Mucosa of rectum (tissue), 2 donors: ENCODE results near the gene NTN4.
"Not testable (repeated sequence)": the region's sequence is repeated elsewhere in the genome, so short reads cannot be mapped to it uniquely, and the experiment has no call there.

Experiments
- H3K27ac ChIP-seq, 2 donors: one replicate each; pipeline ENCODE4 v1.7.0; 2013; ENCODE audit warnings: inconsistent platforms in 2 of 2, low read depth in 2 of 2, low read length in 2 of 2
- H3K27me3 ChIP-seq, 2 donors: one replicate each; pipeline ENCODE4 v1.7.0; 2013; ENCODE audit warnings: low read length in 2 of 2; ENCODE audit not compliant: control insufficient read depth in 2 of 2, insufficient read depth in 2 of 2
- H3K36me3 ChIP-seq, 2 donors: one replicate each; pipeline ENCODE4 v1.7.0; 2013; ENCODE audit warnings: low read length in 2 of 2; ENCODE audit not compliant: control insufficient read depth in 2 of 2, insufficient read depth in 2 of 2
- H3K4me1 ChIP-seq, 2 donors: one replicate each; pipeline ENCODE4 v1.7.0; 2013; ENCODE audit warnings: low read length in 2 of 2, mild to moderate bottlenecking in 1 of 2; ENCODE audit not compliant: control insufficient read depth in 2 of 2, insufficient read depth in 2 of 2
- H3K4me3 ChIP-seq, 2 donors: one replicate each; pipeline ENCODE4 v1.7.0; 2013; ENCODE audit warnings: low read length in 2 of 2
- H3K9ac ChIP-seq, 2 donors: one replicate each; pipeline ENCODE4 v1.7.0; 2013; ENCODE audit warnings: low read length in 2 of 2, low read depth in 1 of 2, mild to moderate bottlenecking in 1 of 2
- H3K9me3 ChIP-seq, 2 donors: one replicate each; pipeline ENCODE4 v1.7.0; 2013; ENCODE audit warnings: low read length in 2 of 2; ENCODE audit not compliant: control insufficient read depth in 2 of 2
- donor health status: healthy.
- donor health status: Normal muscosa, but diverticular disease.

Gene NTN4

GRCh38 chr12:95673576-95673975 is 117.0 kb downstream of the NTN4 start:
- Histone ChIP-seq H3K27me3 (no peaks in the 10 kb centered on the region), H3K9me3 (no peaks in the 10 kb centered on the region), H3K36me3 (no peaks in the 10 kb centered on the region), H3K4me3 (no peak overlapping the region), H3K9ac (no peak overlapping the region), H3K27ac (no peak overlapping the region), H3K4me1 (peaks cover 5 to 11% of the 10 kb centered on the region in 2 donors)

- peaks cover 10 to 11% of the 10 kb centered on the region in 2 donors for H3K4me1 ChIP-seq
- no peak overlapping the region for H3K27ac ChIP-seq
- H3K4me3 ChIP-seq: no peak overlapping the region
- H3K27me3 ChIP-seq: no peaks in the 10 kb centered on the region
- no peak overlapping the region for H3K9ac ChIP-seq
- H3K36me3 ChIP-seq: no peaks in the 10 kb centered on the region
- no peaks in the 10 kb centered on the region for H3K9me3 ChIP-seq
Measured at GRCh38 chr12:95672166-95672565, 118.4 kb downstream of the NTN4 start.

DNA sequence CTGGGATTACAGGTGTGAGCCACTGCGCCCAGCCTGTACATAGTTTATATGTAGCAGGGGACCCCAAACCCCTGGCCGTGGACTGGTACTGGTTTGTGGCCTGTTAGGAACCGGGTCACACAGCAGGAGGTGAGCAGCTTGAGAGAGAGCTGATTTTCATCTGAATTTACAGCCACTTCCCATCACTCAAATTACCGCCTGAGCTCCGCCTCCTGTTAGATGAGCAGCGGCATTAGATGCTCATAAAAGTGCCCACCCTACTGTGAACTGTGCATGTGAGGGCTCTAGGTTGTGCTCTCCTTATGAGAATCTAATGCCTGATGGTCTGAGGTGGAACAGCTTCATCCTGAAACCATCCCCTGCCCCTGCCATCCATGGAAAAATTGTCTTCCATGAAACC is 119.3 kb downstream of the NTN4 start:
- Histone ChIP-seq H3K9ac (no peak overlapping the region), H3K4me1 (peaks cover 10 to 11% of the 10 kb centered on the region in 2 donors), H3K4me3 (no peak overlapping the region), H3K27ac (no peak overlapping the region), H3K36me3 (no peaks in the 10 kb centered on the region), H3K27me3 (no peaks in the 10 kb centered on the region), H3K9me3 (no peaks in the 10 kb centered on the region)

DNA sequence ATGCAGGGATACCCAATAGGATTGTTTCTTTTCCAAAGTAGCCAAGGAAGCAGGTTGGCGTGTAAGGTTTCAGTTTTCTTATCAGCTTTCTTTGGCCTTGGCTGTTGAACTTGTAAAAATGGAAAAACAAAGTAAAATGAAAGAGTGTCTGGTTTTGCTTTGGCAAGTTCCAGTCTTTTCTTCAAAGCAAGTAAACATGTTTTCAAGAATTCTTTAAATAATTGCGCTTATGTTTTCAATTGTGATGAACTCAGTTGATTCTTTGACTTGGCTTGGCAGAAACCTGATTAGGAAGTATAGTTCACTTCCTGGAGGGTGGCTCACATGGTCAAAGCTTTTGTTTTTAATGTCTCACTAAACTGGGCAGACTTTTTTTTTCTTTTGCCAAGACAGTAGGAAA is 127.0 kb downstream of the NTN4 start:
- H3K9me3 ChIP-seq: no peaks in the 10 kb centered on the region
- H3K4me3 ChIP-seq: no peak overlapping the region
- H3K9ac ChIP-seq: no peak overlapping the region
- peaks cover 5 to 15% of the 10 kb centered on the region in 2 donors for H3K4me1 ChIP-seq
- peaks cover 0 to 3% of the 10 kb centered on the region in 2 donors for H3K36me3 ChIP-seq
- H3K27ac ChIP-seq: peak overlapping the region in 1 of 2 donors; percentile 65
- H3K27me3 ChIP-seq: no peaks in the 10 kb centered on the region

- no peak overlapping the region for H3K4me3 ChIP-seq
Measured at GRCh38 chr12:95661360-95661759, 129.2 kb downstream of the NTN4 start.

GRCh38 chr12:95658386-95658785 is 132.2 kb downstream of the NTN4 start:
- H3K4me1 ChIP-seq: peaks cover 0 to 17% of the 10 kb centered on the region in 2 donors
- no peaks in the 10 kb centered on the region for H3K9me3 ChIP-seq
- H3K27me3 ChIP-seq: no peaks in the 10 kb centered on the region
- H3K36me3 ChIP-seq: no peaks in the 10 kb centered on the region
- H3K27ac ChIP-seq: peak overlapping the region; percentile 79 to 85
- peak overlapping the region in 1 of 2 donors; percentile 34 for H3K9ac ChIP-seq
- H3K4me3 ChIP-seq: peak overlapping the region; percentile 23 to 37

More at GRCh38 chr12:95661360-95661759, 129.2 kb downstream of the NTN4 start:
- Histone ChIP-seq H3K4me1 (peaks cover 0 to 22% of the 10 kb centered on the region in 2 donors), H3K9ac (no peak overlapping the region), H3K36me3 (peaks cover 0 to 3% of the 10 kb centered on the region in 2 donors), H3K27ac (no peak overlapping the region), H3K9me3 (no peaks in the 10 kb centered on the region), H3K27me3 (no peaks in the 10 kb centered on the region)

DNA sequence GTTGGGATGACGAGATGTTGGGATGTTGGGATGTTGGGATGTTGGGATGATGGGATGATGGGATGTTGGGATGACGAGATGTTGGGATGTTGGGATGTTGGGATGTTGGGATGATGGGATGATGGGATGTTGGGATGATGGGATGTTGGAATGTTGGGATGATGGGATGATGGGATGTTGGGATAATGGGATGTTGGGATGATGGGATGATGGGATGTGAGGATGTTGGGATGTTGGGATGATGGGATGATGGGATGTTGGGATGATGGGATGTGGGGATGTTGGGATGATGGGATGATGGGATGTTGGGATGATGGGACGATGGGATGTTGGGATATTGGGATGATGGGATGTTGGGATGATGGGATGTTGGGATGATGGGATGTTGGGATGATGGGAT is 135.9 kb downstream of the NTN4 start:
- H3K27me3 ChIP-seq, H3K27ac ChIP-seq, H3K36me3 ChIP-seq, H3K4me3 ChIP-seq, H3K9ac ChIP-seq, H3K9me3 ChIP-seq: not testable (repeated sequence)
- peaks cover 0 to 17% of the 10 kb centered on the region in 2 donors for H3K4me1 ChIP-seq

DNA sequence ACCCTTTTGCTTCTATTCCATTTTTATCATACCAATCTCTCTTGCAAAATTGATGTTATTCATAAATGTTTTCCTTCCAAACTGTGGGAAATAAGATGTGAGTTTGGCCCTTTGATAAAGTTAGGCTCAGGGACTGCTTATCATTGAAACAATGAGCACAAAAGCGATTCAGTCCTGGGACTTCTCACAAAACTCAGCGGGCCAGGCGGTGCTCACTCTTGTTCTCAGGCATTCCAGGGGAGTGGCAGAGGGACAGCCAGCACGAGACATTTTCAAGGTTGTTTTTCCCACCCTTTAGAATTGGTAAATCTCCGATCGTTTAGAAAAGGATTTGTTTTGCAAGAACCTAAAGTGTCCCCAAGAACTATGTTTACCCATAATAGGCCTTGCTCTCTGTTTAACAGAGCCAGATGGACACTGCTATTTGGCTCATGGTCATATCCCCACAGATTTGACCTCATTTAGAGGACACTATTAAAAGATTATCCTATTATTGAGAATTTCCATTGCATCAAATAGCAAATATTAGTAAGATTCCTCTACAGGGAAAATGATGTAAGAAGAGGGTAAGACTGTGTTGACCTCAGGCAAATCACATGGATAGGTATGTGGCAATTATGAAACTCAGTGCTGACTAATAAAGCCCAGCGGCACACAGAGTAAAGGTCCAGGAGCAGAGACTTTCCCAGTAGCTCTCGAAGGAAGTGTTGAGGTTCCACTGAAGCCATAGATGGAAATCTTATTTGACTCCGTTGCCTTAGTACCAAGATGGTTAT is 136.6 kb downstream of the NTN4 start:
- Histone ChIP-seq H3K27ac (no peak overlapping the region), H3K36me3 (no peaks in the 10 kb centered on the region), H3K27me3 (no peaks in the 10 kb centered on the region), H3K9me3 (no peaks in the 10 kb centered on the region), H3K4me3 (no peak overlapping the region), H3K9ac (no peak overlapping the region), H3K4me1 (peaks cover 0 to 21% of the 10 kb centered on the region in 2 donors)

DNA sequence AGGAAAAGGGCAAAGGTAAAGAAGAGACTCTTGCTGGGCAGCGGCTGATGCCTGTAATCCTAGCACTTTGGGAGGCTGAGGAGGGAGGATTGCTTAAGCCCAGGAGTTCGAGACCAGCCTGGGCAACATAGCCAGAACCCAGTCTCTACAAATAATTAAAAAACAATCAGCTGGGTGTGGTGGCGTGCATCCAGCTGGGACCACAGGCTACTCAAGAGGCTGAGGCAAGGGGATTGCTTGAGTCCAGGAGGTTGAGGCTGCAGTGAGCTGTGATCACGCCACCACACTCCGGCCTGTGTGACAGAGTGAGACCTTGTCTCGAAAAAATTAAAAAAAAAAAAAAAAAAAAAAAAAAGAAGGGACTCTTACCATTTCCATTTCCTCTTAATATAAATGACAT is 138.9 kb downstream of the NTN4 start:
- Histone ChIP-seq H3K36me3 (no peaks in the 10 kb centered on the region), H3K4me3 (no peak overlapping the region), H3K9me3 (no peaks in the 10 kb centered on the region), H3K9ac (no peak overlapping the region), H3K27ac (no peak overlapping the region), H3K27me3 (no peaks in the 10 kb centered on the region), H3K4me1 (peaks cover 0 to 13% of the 10 kb centered on the region in 2 donors)

GRCh38 chr12:95648990-95649791 is 141.4 kb downstream of the NTN4 start:
- H3K9ac ChIP-seq: peak overlapping the region; percentile 17 to 32
- H3K27me3 ChIP-seq: no peaks in the 10 kb centered on the region
- H3K4me3 ChIP-seq: no peak overlapping the region
- no peaks in the 10 kb centered on the region for H3K36me3 ChIP-seq
- H3K4me1 ChIP-seq: peaks cover 0 to 13% of the 10 kb centered on the region in 2 donors
- peak overlapping the region; percentile 48 to 65 for H3K27ac ChIP-seq
- no peaks in the 10 kb centered on the region for H3K9me3 ChIP-seq
